ENCODE results near the gene NARS2. TPM values are rescaled to one million over a fixed set of nuclear protein-coding genes. Genes with fewer than 3 reads are reported as not detected.
A peak's percentile ranks its signal among the peaks of the same experiment; 100 is the strongest.
"Not testable (repeated sequence)": the region's sequence is repeated elsewhere in the genome, so short reads cannot be mapped to it uniquely, and the experiment has no call there.

Gene NARS2
- total RNA-seq, 2 experiments from 2014 or later = 14.8 to 18.5 TPM

GRCh38 chr11:78472382-78472781 lies 102.3 kb downstream of the NARS2 start:
- ChIA-PET POLR2A (no interaction called here), CTCF (interaction anchor here (1.1 kb wide), 1 partner anchor 54 kb away, joined by 3 read pairs; the partner anchor contains the start of gene GAB2)
- H3K4me3 Mint-ChIP-seq = no peak overlapping the region
- H3K36me3 Mint-ChIP-seq (ENCODE audit: low read depth) = peaks cover 16% of the 10 kb centered on the region
- no peaks in the 10 kb centered on the region for H3K27me3 Mint-ChIP-seq (ENCODE audit: low read depth)
- DNase-seq = no peak
- H3K4me1 Mint-ChIP-seq (ENCODE audit: low read depth) = peaks cover 5% of the 10 kb centered on the region
- no peak for ATAC-seq
- no peak overlapping the region for H3K27ac Mint-ChIP-seq
- no peaks in the 10 kb centered on the region for H3K9me3 Mint-ChIP-seq (ENCODE audit: insufficient read depth)

GRCh38 chr11:78470861-78471442 lies 103.7 kb downstream of the NARS2 start:
- H3K4me1 Mint-ChIP-seq (ENCODE audit: low read depth) = peaks cover 9% of the 10 kb centered on the region
- CTCF ChIA-PET = no interaction called here
- H3K27ac Mint-ChIP-seq = no peak overlapping the region

GRCh38 chr11:78469896-78470295 lies 104.8 kb downstream of the NARS2 start:
- peaks cover 18% of the 10 kb centered on the region for H3K4me1 Mint-ChIP-seq (ENCODE audit: low read depth)
- ATAC-seq (no peak), DNase-seq (no peak)
- no peaks in the 10 kb centered on the region for H3K27me3 Mint-ChIP-seq (ENCODE audit: low read depth)
- H3K27ac Mint-ChIP-seq = no peak overlapping the region
- POLR2A ChIA-PET = no interaction called here
- H3K36me3 Mint-ChIP-seq (ENCODE audit: low read depth) = peaks cover 12% of the 10 kb centered on the region
- no peak overlapping the region for H3K4me3 Mint-ChIP-seq
- H3K9me3 Mint-ChIP-seq (ENCODE audit: insufficient read depth) = no peaks in the 10 kb centered on the region
- CTCF ChIA-PET = interaction anchor here (1.4 kb wide), 1 partner anchor 94 kb away, joined by 3 read pairs; no protein-coding TSS in a partner anchor

More at GRCh38 chr11:78470861-78471442, 103.7 kb downstream of the NARS2 start:
- DNase-seq (no peak), ATAC-seq (no peak)
- Mint-ChIP-seq H3K36me3 (ENCODE audit: low read depth) (peaks cover 11% of the 10 kb centered on the region), H3K9me3 (ENCODE audit: insufficient read depth) (no peaks in the 10 kb centered on the region), H3K4me3 (no peak overlapping the region), H3K27me3 (ENCODE audit: low read depth) (no peaks in the 10 kb centered on the region)
- POLR2A ChIA-PET = no interaction called here

GRCh38 chr11:78467931-78468330 lies 106.7 kb downstream of the NARS2 start:
- POLR2A ChIA-PET = no interaction called here
- DNase-seq (no peak), ATAC-seq (no peak)
- H3K4me3 Mint-ChIP-seq = no peak overlapping the region
- CTCF ChIA-PET = interaction anchor here (1.1 kb wide), 1 partner anchor 37 kb away, joined by 3 read pairs; no protein-coding TSS in a partner anchor
- H3K27ac Mint-ChIP-seq = no peak overlapping the region
- H3K27me3 Mint-ChIP-seq (ENCODE audit: low read depth) = no peaks in the 10 kb centered on the region
- no peaks in the 10 kb centered on the region for H3K9me3 Mint-ChIP-seq (ENCODE audit: insufficient read depth)
- H3K36me3 Mint-ChIP-seq (ENCODE audit: low read depth) = peaks cover 23% of the 10 kb centered on the region
- H3K4me1 Mint-ChIP-seq (ENCODE audit: low read depth) = peaks cover 32% of the 10 kb centered on the region

GRCh38 chr11:78467370-78467769 lies 107.3 kb downstream of the NARS2 start:
- CTCF ChIA-PET = interaction anchor here (1.1 kb wide), 1 partner anchor 36 kb away, joined by 3 read pairs; no protein-coding TSS in a partner anchor
- H3K27me3 Mint-ChIP-seq (ENCODE audit: low read depth) = no peaks in the 10 kb centered on the region
- ATAC-seq (no peak), DNase-seq (no peak)
- POLR2A ChIA-PET = no interaction called here
- peaks cover 32% of the 10 kb centered on the region for H3K4me1 Mint-ChIP-seq (ENCODE audit: low read depth)
- H3K4me3 Mint-ChIP-seq = no peak overlapping the region
- H3K36me3 Mint-ChIP-seq (ENCODE audit: low read depth) = peaks cover 23% of the 10 kb centered on the region
- no peak overlapping the region for H3K27ac Mint-ChIP-seq
- no peaks in the 10 kb centered on the region for H3K9me3 Mint-ChIP-seq (ENCODE audit: insufficient read depth)

- POLR2A ChIA-PET = interaction anchor here (0.8 to 1.3 kb wide), 3 partner anchors 12 to 263 kb away, joined by 3 to 4 read pairs (median 3); partner anchors contain the start of gene GAB2
- no peaks in the 10 kb centered on the region for H3K9me3 Mint-ChIP-seq (ENCODE audit: insufficient read depth)
- peaks cover 33% of the 10 kb centered on the region for H3K36me3 Mint-ChIP-seq (ENCODE audit: low read depth)
- H3K27ac Mint-ChIP-seq = peak overlapping the region; percentile 89
- DNase-seq (peak; percentile 68), ATAC-seq (peak; percentile 99)
- CTCF ChIA-PET = interaction anchor here (0.6 to 3.0 kb wide), 7 partner anchors 12 to 99 kb away, joined by 3 to 17 read pairs (median 4); partner anchors contain the start of gene GAB2
- H3K4me3 Mint-ChIP-seq = peak overlapping the region; percentile 63
- H3K4me1 Mint-ChIP-seq (ENCODE audit: low read depth) = peaks cover 35% of the 10 kb centered on the region
- no peaks in the 10 kb centered on the region for H3K27me3 Mint-ChIP-seq (ENCODE audit: low read depth)
Measured at GRCh38 chr11:78465169-78465942, 109.3 kb downstream of the NARS2 start.

- Mint-ChIP-seq H3K4me1 (ENCODE audit: low read depth) (peaks cover 34% of the 10 kb centered on the region), H3K36me3 (ENCODE audit: low read depth) (peaks cover 37% of the 10 kb centered on the region), H3K27ac (peak overlapping the region; percentile 89)
- H3K9me3 Mint-ChIP-seq (ENCODE audit: insufficient read depth); DNase-seq; ATAC-seq; H3K4me3 Mint-ChIP-seq; H3K27me3 Mint-ChIP-seq (ENCODE audit: low read depth): not testable (repeated sequence)
- CTCF ChIA-PET = interaction anchor here (0.8 to 3.0 kb wide), 7 partner anchors 11 to 100 kb away, joined by 3 to 17 read pairs (median 4); partner anchors contain the start of gene GAB2
- POLR2A ChIA-PET = interaction anchor here (0.6 to 1.3 kb wide), 4 partner anchors 11 to 262 kb away, joined by 3 to 4 read pairs (median 4); partner anchors contain the start of gene GAB2
Measured at GRCh38 chr11:78464787-78465168, 109.9 kb downstream of the NARS2 start.

GRCh38 chr11:78460471-78460870 lies 114.2 kb downstream of the NARS2 start:
- Mint-ChIP-seq H3K4me3 (no peak overlapping the region), H3K36me3 (ENCODE audit: low read depth) (peaks cover 41% of the 10 kb centered on the region), H3K4me1 (ENCODE audit: low read depth) (peaks cover 23% of the 10 kb centered on the region), H3K27ac (no peak overlapping the region), H3K27me3 (ENCODE audit: low read depth) (no peaks in the 10 kb centered on the region), H3K9me3 (ENCODE audit: insufficient read depth) (no peaks in the 10 kb centered on the region)
- no peak for ATAC-seq
- CTCF ChIA-PET = no interaction called here
- POLR2A ChIA-PET = no interaction called here
- DNase-seq = no peak

GRCh38 chr11:78459738-78460137 lies 114.9 kb downstream of the NARS2 start:
- Mint-ChIP-seq H3K27me3 (ENCODE audit: low read depth) (no peaks in the 10 kb centered on the region), H3K9me3 (ENCODE audit: insufficient read depth) (no peaks in the 10 kb centered on the region), H3K36me3 (ENCODE audit: low read depth) (peaks cover 43% of the 10 kb centered on the region), H3K27ac (no peak overlapping the region), H3K4me3 (no peak overlapping the region), H3K4me1 (ENCODE audit: low read depth) (peaks cover 18% of the 10 kb centered on the region)
- CTCF ChIA-PET = no interaction called here
- no peak for DNase-seq
- POLR2A ChIA-PET = no interaction called here
- ATAC-seq = no peak

GRCh38 chr11:78457448-78457847 lies 117.2 kb downstream of the NARS2 start:
- ChIA-PET POLR2A (no interaction called here), CTCF (interaction anchor here (1.6 kb wide), 1 partner anchor 37 kb away, joined by 6 read pairs; no protein-coding TSS in a partner anchor)
- Mint-ChIP-seq H3K9me3 (ENCODE audit: insufficient read depth) (no peaks in the 10 kb centered on the region), H3K4me3 (no peak overlapping the region), H3K27ac (no peak overlapping the region), H3K36me3 (ENCODE audit: low read depth) (peaks cover 33% of the 10 kb centered on the region), H3K27me3 (ENCODE audit: low read depth) (no peaks in the 10 kb centered on the region), H3K4me1 (ENCODE audit: low read depth) (peaks cover 24% of the 10 kb centered on the region)
- no peak for ATAC-seq
- DNase-seq = no peak

GRCh38 chr11:78453140-78453935 lies 121.3 kb downstream of the NARS2 start:
- ChIA-PET POLR2A (interaction anchor here (0.9 kb wide), 1 partner anchor 11 kb away, joined by 4 read pairs; no protein-coding TSS in a partner anchor), CTCF (interaction anchor here (0.7 to 2.6 kb wide), 6 partner anchors 10 to 219 kb away, joined by 3 to 10 read pairs (median 6); partner anchors contain the start of gene GAB2)
- no peaks in the 10 kb centered on the region for H3K9me3 Mint-ChIP-seq (ENCODE audit: insufficient read depth)
- no peak overlapping the region for H3K4me3 Mint-ChIP-seq
- peaks cover 10% of the 10 kb centered on the region for H3K36me3 Mint-ChIP-seq (ENCODE audit: low read depth)
- DNase-seq (no peak), ATAC-seq (peak; percentile 51)
- H3K27me3 Mint-ChIP-seq (ENCODE audit: low read depth) = no peaks in the 10 kb centered on the region
- peaks cover 24% of the 10 kb centered on the region for H3K4me1 Mint-ChIP-seq (ENCODE audit: low read depth)
- peak overlapping the region; percentile 31 for H3K27ac Mint-ChIP-seq
